MM.1S (cell line): Measurements from ENCODE around the gene EPHA3.

ENCODE experiments used
- DNase-seq: peaks from one replicate; pipeline ENCODE4 v3.0.0-alpha.2; 2015
- H2AFZ ChIP-seq: fragments of 300-600 bp; sonication (generic); 2 replicates; pipeline ENCODE4 v1.6.0; 2016; ENCODE audit warnings: antibody characterized with exemption, low read length
- H3F3A ChIP-seq: fragments of 300-600 bp; sonication (generic); 2 replicates; pipeline ENCODE4 v1.6.1; 2016; ENCODE audit warnings: mild to moderate bottlenecking, antibody characterized with exemption, low read length, moderate library complexity, mixed read lengths; ENCODE audit not compliant: insufficient read depth
- H3K27ac ChIP-seq: fragments of 300-600 bp; sonication (generic); 2 replicates; pipeline ENCODE4 v1.5.1; 2016; ENCODE audit warnings: mild to moderate bottlenecking, low read length
- H3K27me3 ChIP-seq: fragments of 300-600 bp; sonication (generic); replicated peaks from 2 replicates; pipeline ENCODE4 v1.6.0; 2016; ENCODE audit warnings: low read length; ENCODE audit not compliant: insufficient read depth
- H3K36me3 ChIP-seq: fragments of 300-600 bp; sonication (generic); replicated peaks from 2 replicates; pipeline ENCODE4 v1.6.1; 2016; ENCODE audit warnings: mild to moderate bottlenecking, low read length, mixed read lengths; ENCODE audit not compliant: insufficient read depth
- H3K4me1 ChIP-seq: fragments of 300-600 bp; sonication (generic); 2 replicates; pipeline ENCODE4 v1.6.1; 2016; ENCODE audit warnings: low read length, mixed read lengths
- H3K4me2 ChIP-seq: fragments of 300-600 bp; sonication (generic); 2 replicates; pipeline ENCODE4 v1.6.0; 2016; ENCODE audit warnings: low read depth, low read length
- H3K4me3 ChIP-seq: fragments of 300-600 bp; sonication (generic); 2 replicates; pipeline ENCODE4 v1.5.1; 2016; ENCODE audit warnings: low read length, mixed read lengths
- H3K79me2 ChIP-seq: fragments of 300-600 bp; sonication (generic); 2 replicates; pipeline ENCODE4 v1.6.1; 2016; ENCODE audit warnings: mixed run types, low read length, mixed read lengths
- H3K9ac ChIP-seq: fragments of 300-600 bp; sonication (generic); 2 replicates; pipeline ENCODE4 v1.6.1; 2016; ENCODE audit warnings: low read length, mixed read lengths
- H3K9me2 ChIP-seq: fragments of 300-600 bp; sonication (generic); replicated peaks from 2 replicates; pipeline ENCODE4 v1.6.1; 2016; ENCODE audit warnings: mild to moderate bottlenecking, low read length, mixed read lengths; ENCODE audit not compliant: insufficient read depth
- H3K9me3 ChIP-seq: fragments of 300-600 bp; sonication (generic); replicated peaks from 2 replicates; pipeline ENCODE4 v1.6.1; 2016; ENCODE audit warnings: mild to moderate bottlenecking, low read length, mixed read lengths; ENCODE audit not compliant: insufficient read depth
- H4K20me1 ChIP-seq: fragments of 300-600 bp; sonication (generic); 2 replicates; pipeline ENCODE4 v1.6.1; 2016; ENCODE audit warnings: mild to moderate bottlenecking, low read length, moderate library complexity, mixed read lengths; ENCODE audit not compliant: insufficient read depth
- EZH2 ChIP-seq: fragments of 300-600 bp; sonication (generic); optimal IDR thresholded peaks from 2 replicates; pipeline ENCODE3; 2017; ENCODE audit warnings: low read depth, mild to moderate bottlenecking, antibody characterized with exemption, low read length, mixed read lengths
- EZH2phosphoT487 ChIP-seq: fragments of 300-600 bp; sonication (generic); IDR thresholded peaks from 2 replicates; pipeline ENCODE4 v1.6.1; 2018; ENCODE audit warnings: antibody characterized with exemption, low read length
- TF ChIP-seq, protein P1 (sequence below): fragments of 300-600 bp; sonication (generic); IDR thresholded peaks from 2 replicates; pipeline ENCODE4 v1.5.1; 2016; ENCODE audit warnings: antibody characterized with exemption, low read length, mixed read lengths

The EPHA3 gene

GRCh38 chr3:89087851-89088250 lies 19.6 kb upstream of the EPHA3 start:
- H3K9ac ChIP-seq: no peak overlapping the region
- H4K20me1 ChIP-seq: no peaks in the 10 kb centered on the region
- H3K79me2 ChIP-seq: no peaks in the 10 kb centered on the region
- no peak overlapping the region for H2AFZ ChIP-seq
- H3K9me2 ChIP-seq: no peaks in the 10 kb centered on the region
- H3K4me1 ChIP-seq: no peaks in the 10 kb centered on the region
- no peak overlapping the region for H3K4me2 ChIP-seq
- H3K36me3 ChIP-seq: no peaks in the 10 kb centered on the region
- H3K9me3 ChIP-seq: no peaks in the 10 kb centered on the region
- no peaks in the 10 kb centered on the region for H3F3A ChIP-seq
- no peak overlapping the region for H3K27ac ChIP-seq
- H3K27me3 ChIP-seq: no peaks in the 10 kb centered on the region
- DNase-seq: no peak
- no peak overlapping the region for H3K4me3 ChIP-seq
- TF ChIP-seq EZH2phosphoT487: no peak
- TF ChIP-seq, protein P1, sequence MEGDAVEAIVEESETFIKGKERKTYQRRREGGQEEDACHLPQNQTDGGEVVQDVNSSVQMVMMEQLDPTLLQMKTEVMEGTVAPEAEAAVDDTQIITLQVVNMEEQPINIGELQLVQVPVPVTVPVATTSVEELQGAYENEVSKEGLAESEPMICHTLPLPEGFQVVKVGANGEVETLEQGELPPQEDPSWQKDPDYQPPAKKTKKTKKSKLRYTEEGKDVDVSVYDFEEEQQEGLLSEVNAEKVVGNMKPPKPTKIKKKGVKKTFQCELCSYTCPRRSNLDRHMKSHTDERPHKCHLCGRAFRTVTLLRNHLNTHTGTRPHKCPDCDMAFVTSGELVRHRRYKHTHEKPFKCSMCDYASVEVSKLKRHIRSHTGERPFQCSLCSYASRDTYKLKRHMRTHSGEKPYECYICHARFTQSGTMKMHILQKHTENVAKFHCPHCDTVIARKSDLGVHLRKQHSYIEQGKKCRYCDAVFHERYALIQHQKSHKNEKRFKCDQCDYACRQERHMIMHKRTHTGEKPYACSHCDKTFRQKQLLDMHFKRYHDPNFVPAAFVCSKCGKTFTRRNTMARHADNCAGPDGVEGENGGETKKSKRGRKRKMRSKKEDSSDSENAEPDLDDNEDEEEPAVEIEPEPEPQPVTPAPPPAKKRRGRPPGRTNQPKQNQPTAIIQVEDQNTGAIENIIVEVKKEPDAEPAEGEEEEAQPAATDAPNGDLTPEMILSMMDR: no peak
- no peak for TF ChIP-seq EZH2

GRCh38 chr3:89098173-89098572 lies 9.2 kb upstream of the EPHA3 start:
- H3K4me1 ChIP-seq: no peaks in the 10 kb centered on the region
- no peaks in the 10 kb centered on the region for H4K20me1 ChIP-seq
- no peak overlapping the region for H3K9ac ChIP-seq
- no peaks in the 10 kb centered on the region for H3K79me2 ChIP-seq
- TF ChIP-seq EZH2: no peak
- TF ChIP-seq, protein P1: no peak
- TF ChIP-seq EZH2phosphoT487: no peak
- no peaks in the 10 kb centered on the region for H3K9me3 ChIP-seq
- no peak for DNase-seq
- no peaks in the 10 kb centered on the region for H3K9me2 ChIP-seq
- H3F3A ChIP-seq: no peaks in the 10 kb centered on the region
- H3K27me3 ChIP-seq: no peaks in the 10 kb centered on the region
- no peak overlapping the region for H3K4me2 ChIP-seq
- H3K4me3 ChIP-seq: no peak overlapping the region
- no peak overlapping the region for H3K27ac ChIP-seq
- H3K36me3 ChIP-seq: no peaks in the 10 kb centered on the region
- H2AFZ ChIP-seq: no peak overlapping the region

- TF ChIP-seq, protein P1: peak; percentile 97
- TF ChIP-seq EZH2phosphoT487 (no peak), EZH2 (no peak)
- H4K20me1 ChIP-seq: no peaks in the 10 kb centered on the region
- H3K27ac ChIP-seq: no peak overlapping the region
- H3K9me2 ChIP-seq: no peaks in the 10 kb centered on the region
- H3F3A ChIP-seq: no peaks in the 10 kb centered on the region
- H3K27me3 ChIP-seq: no peaks in the 10 kb centered on the region
- no peak overlapping the region for H2AFZ ChIP-seq
- H3K9ac ChIP-seq: no peak overlapping the region
- no peak overlapping the region for H3K4me2 ChIP-seq
- peak; percentile 70 for DNase-seq
- peaks cover 2% of the 10 kb centered on the region for H3K4me1 ChIP-seq
- no peaks in the 10 kb centered on the region for H3K36me3 ChIP-seq
- no peak overlapping the region for H3K4me3 ChIP-seq
- no peaks in the 10 kb centered on the region for H3K79me2 ChIP-seq
- H3K9me3 ChIP-seq: no peaks in the 10 kb centered on the region
These were observed 8.3 kb upstream of the EPHA3 start for GRCh38 chr3:89098964-89099585.
